ENCODE results near the gene TAOK3. TPM values are rescaled to one million over a fixed set of nuclear protein-coding genes. Genes with fewer than 3 reads are reported as not detected.

The TAOK3 gene
- total RNA-seq, 3 donors from 2014 or later: 43.5 to 57.8 (median 46.9) TPM

DNA sequence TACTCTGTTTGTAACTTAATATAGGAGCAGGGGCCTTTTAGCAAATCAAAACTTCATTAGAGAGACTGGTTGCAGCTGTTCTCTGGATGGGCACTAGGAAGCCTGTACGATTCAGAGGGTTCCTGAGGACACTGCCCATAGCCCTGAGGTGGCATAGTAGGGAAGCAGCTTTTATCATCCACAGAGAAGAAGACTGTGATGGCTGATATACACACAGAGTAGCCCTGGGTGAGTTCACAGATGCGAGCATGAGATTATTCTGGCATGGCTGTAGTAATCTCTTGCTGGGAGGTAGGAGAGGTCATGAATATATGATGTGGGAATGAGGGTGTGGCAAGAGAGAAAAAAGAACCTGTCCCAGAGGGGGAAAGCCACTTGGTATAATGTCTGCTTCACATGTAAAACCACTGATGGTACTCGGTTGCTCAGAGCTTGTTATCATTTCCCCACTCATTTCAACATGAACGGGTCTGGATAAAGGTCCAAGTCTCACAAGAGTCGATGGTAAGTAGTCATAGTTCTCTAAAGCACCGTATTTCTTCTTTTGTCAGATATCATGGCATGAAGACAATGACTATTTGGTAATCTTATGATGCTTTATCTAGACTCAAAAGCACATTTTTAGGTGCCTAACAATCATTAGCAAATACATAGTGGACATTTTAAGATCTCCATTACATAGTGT, 184.8 kb downstream of the TAOK3 start:
- Histone ChIP-seq H3K4me1 (no peaks in the 10 kb centered on the region), H3K4me3 (peak overlapping the region in 1 of 3 donors; percentile 39), H3K9me3 (no peaks in the 10 kb centered on the region), H3K27ac (no peak overlapping the region), H3K36me3 (no peaks in the 10 kb centered on the region), H3K27me3 (no peaks in the 10 kb centered on the region)
- no peak for DNase-seq (ENCODE audit: low spot score in 2 of 2)
- TF ChIP-seq POLR2A (IDR thresholded peaks at IDR 0.05) (no peak), POLR2AphosphoS5 (IDR thresholded peaks at IDR 0.05) (no peak)
- TF ChIP-seq, protein P1, sequence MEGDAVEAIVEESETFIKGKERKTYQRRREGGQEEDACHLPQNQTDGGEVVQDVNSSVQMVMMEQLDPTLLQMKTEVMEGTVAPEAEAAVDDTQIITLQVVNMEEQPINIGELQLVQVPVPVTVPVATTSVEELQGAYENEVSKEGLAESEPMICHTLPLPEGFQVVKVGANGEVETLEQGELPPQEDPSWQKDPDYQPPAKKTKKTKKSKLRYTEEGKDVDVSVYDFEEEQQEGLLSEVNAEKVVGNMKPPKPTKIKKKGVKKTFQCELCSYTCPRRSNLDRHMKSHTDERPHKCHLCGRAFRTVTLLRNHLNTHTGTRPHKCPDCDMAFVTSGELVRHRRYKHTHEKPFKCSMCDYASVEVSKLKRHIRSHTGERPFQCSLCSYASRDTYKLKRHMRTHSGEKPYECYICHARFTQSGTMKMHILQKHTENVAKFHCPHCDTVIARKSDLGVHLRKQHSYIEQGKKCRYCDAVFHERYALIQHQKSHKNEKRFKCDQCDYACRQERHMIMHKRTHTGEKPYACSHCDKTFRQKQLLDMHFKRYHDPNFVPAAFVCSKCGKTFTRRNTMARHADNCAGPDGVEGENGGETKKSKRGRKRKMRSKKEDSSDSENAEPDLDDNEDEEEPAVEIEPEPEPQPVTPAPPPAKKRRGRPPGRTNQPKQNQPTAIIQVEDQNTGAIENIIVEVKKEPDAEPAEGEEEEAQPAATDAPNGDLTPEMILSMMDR (IDR thresholded peaks at IDR 0.05): no peak
- intact Hi-C loops (cut with DNase I; ENCODE audit: low total_unique reads): no loop called here

DNA sequence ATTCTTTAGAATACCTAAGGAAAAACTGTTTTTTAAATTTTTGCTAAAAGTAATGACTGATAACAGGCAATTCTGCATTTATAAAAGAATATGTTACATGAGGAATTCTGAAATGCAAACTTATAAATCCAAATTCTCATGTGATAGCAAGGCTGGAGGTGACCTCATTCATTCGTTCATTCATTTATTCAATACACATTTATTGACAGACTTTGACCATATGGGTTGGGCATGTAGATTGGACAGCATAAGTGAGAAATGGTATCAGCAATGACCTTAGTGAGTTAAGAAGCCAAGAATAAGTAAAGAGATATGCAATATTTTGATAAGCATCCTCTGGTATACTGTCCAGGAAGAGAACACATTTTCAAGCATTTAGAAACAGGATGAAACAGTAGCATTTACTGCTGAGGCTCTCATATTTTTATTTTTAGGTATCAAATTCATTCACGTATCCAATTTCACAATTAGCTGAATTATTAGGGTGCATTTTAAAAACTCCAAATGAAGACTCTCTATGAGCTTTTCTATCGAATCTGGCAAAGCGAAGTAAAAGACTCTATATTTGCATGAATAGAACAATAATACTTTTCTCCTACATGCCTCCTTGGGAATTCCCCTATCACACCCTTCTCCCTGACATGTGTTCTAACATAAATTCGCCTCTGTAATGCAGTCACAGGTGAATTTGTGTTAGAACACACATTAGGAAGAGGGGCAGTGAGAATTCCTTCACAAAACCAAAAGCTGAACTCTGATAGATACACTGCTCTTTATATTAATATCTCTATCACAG, 186.9 kb downstream of the TAOK3 start:
- H3K27ac ChIP-seq: no peak overlapping the region
- intact Hi-C loops (cut with DNase I; ENCODE audit: low total_unique reads): no loop called here
- no peak for DNase-seq (ENCODE audit: low spot score in 2 of 2)
- TF ChIP-seq POLR2A (IDR thresholded peaks at IDR 0.05) (no peak), POLR2AphosphoS5 (IDR thresholded peaks at IDR 0.05) (no peak)
- TF ChIP-seq, protein P1 (IDR thresholded peaks at IDR 0.05): no peak
- H3K9me3 ChIP-seq: no peaks in the 10 kb centered on the region
- no peak overlapping the region for H3K4me3 ChIP-seq
- no peaks in the 10 kb centered on the region for H3K4me1 ChIP-seq
- no peaks in the 10 kb centered on the region for H3K27me3 ChIP-seq
- H3K36me3 ChIP-seq: no peaks in the 10 kb centered on the region

DNA sequence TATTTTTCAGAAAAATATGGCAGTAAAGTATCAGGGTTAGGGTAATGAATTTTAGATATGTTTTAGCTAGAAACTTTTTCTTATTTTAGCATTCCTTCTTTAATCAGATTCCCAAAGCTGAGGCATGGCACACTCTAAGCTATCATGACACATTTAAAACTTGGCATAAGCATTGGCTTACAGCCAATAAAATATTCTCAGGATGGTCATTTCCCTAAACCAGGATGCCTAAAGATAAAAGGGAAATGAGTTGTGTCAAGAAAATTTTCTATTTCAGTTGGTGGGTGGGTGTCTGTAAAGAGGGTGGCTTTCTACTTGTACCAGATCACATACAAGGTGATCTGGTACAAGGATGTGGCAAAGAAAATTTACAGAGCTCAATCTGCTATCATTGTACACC, 189.0 kb downstream of the TAOK3 start:
- TF ChIP-seq POLR2AphosphoS5 (IDR thresholded peaks at IDR 0.05) (no peak), POLR2A (IDR thresholded peaks at IDR 0.05) (no peak)
- TF ChIP-seq, protein P1 (IDR thresholded peaks at IDR 0.05): no peak
- intact Hi-C loops (cut with DNase I; ENCODE audit: low total_unique reads): loop anchor here (2.0 kb wide), 1 partner anchor 191 kb away; no protein-coding TSS in a partner anchor
- no peaks in the 10 kb centered on the region for H3K27me3 ChIP-seq
- no peaks in the 10 kb centered on the region for H3K36me3 ChIP-seq
- H3K4me1 ChIP-seq: no peaks in the 10 kb centered on the region
- H3K4me3 ChIP-seq: no peak overlapping the region
- no peaks in the 10 kb centered on the region for H3K9me3 ChIP-seq
- no peak for DNase-seq (ENCODE audit: low spot score in 2 of 2)
- H3K27ac ChIP-seq: no peak overlapping the region

DNA sequence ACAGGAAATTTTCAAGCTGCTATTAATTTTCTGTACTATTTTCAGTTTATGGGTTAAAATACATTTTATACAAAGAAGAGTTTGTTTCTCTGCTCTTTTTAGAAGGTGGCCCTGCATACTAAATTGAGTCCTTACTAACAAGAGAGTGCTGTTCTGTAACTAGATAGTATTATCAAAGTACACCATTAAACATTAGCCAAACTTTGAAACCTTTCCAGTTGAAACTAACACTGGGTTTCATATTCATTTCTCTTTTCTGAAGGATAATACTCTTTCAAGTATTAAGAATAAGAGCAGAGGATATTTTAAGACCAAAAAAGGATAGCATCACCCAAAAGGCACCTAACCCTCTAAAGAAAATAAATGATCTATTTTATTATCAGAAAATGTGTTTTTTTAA, 189.6 kb downstream of the TAOK3 start:
- no peak for DNase-seq (ENCODE audit: low spot score in 2 of 2)
- Histone ChIP-seq H3K4me1 (no peaks in the 10 kb centered on the region), H3K4me3 (no peak overlapping the region), H3K27me3 (no peaks in the 10 kb centered on the region), H3K27ac (no peak overlapping the region), H3K36me3 (no peaks in the 10 kb centered on the region), H3K9me3 (no peaks in the 10 kb centered on the region)
- intact Hi-C loops (cut with DNase I; ENCODE audit: low total_unique reads): loop anchor here (2.0 kb wide), 1 partner anchor 192 kb away; no protein-coding TSS in a partner anchor
- TF ChIP-seq POLR2AphosphoS5 (IDR thresholded peaks at IDR 0.05): no peak
- TF ChIP-seq POLR2A (IDR thresholded peaks at IDR 0.05): no peak
- TF ChIP-seq, protein P1 (IDR thresholded peaks at IDR 0.05): no peak

Measured in breast epithelium (tissue), 4 donors.